Measurements from ENCODE around the gene GET4.

DNA sequence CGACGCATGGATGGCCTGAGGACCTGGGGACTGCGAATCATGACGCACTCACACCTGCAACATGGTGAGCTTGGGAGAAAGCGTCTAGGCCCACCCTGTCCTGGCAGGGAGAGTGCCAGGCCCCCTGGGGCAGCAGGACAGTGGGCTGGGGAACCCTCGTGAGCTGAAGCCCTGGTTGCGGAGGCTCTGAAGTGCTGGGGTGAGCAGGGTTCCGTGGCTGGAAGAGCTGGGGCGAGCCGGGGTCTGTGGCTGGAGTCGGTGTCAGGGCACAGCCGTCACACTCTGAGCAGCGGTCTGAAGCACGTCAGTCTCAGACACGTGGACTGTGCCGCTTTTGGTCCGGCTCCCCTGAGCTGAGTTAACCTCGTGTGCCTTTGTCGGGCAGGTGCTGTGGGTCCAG is 39.4 kb upstream of the GET4 start:
- no peak for TF ChIP-seq GATA3 (IDR thresholded peaks at IDR 0.05; ENCODE audit: low read depth, low read length)
- no peak for TF ChIP-seq GATA2 (IDR thresholded peaks at IDR 0.05; ENCODE audit: low read depth, low read length)

Data from SH-SY5Y (cell line).